Measurements from ENCODE around the gene ZNF710.

The ZNF710 gene

GRCh38 chr15:90085565-90085964 is 84.4 kb downstream of the ZNF710 start:
- Histone ChIP-seq H3K4me1 (ENCODE audit: control insufficient read depth, insufficient read depth, low read length) (peaks cover 9% of the 10 kb centered on the region), H3K27me3 (replicated peaks; ENCODE audit: control insufficient read depth, insufficient read depth, low read length) (no peaks in the 10 kb centered on the region), H3K9ac (ENCODE audit: low read length) (no peak overlapping the region), H3K9me3 (ENCODE audit: control insufficient read depth, low read length) (no peaks in the 10 kb centered on the region), H3K4me3 (ENCODE audit: low read length) (no peak overlapping the region), H3K36me3 (ENCODE audit: control insufficient read depth, insufficient read depth, low read length, severe bottlenecking) (peaks cover 62% of the 10 kb centered on the region)
- DNase-seq (ENCODE audit: low read depth): no peak

- H3K9me3 ChIP-seq (ENCODE audit: control insufficient read depth, low read length): no peaks in the 10 kb centered on the region
- peaks cover 65% of the 10 kb centered on the region for H3K36me3 ChIP-seq (ENCODE audit: control insufficient read depth, insufficient read depth, low read length, severe bottlenecking)
- DNase-seq (ENCODE audit: low read depth): peak; percentile 49
These were observed 85.7 kb downstream of the ZNF710 start for GRCh38 chr15:90086868-90087268.

GRCh38 chr15:90087454-90088154 is 86.5 kb downstream of the ZNF710 start:
- Histone ChIP-seq H3K9me3 (ENCODE audit: control insufficient read depth, low read length) (no peaks in the 10 kb centered on the region), H3K27me3 (replicated peaks; ENCODE audit: control insufficient read depth, insufficient read depth, low read length) (no peaks in the 10 kb centered on the region), H3K36me3 (ENCODE audit: control insufficient read depth, insufficient read depth, low read length, severe bottlenecking) (peaks cover 65% of the 10 kb centered on the region), H3K4me3 (ENCODE audit: low read length) (no peak overlapping the region), H3K4me1 (ENCODE audit: control insufficient read depth, insufficient read depth, low read length) (peaks cover 8% of the 10 kb centered on the region), H3K9ac (ENCODE audit: low read length) (no peak overlapping the region)
- no peak for DNase-seq (ENCODE audit: low read depth)

More at GRCh38 chr15:90086868-90087268, 85.7 kb downstream of the ZNF710 start:
- Histone ChIP-seq H3K9ac (ENCODE audit: low read length) (no peak overlapping the region), H3K27me3 (replicated peaks; ENCODE audit: control insufficient read depth, insufficient read depth, low read length) (no peaks in the 10 kb centered on the region), H3K4me1 (ENCODE audit: control insufficient read depth, insufficient read depth, low read length) (peaks cover 8% of the 10 kb centered on the region), H3K4me3 (ENCODE audit: low read length) (no peak overlapping the region)

GRCh38 chr15:90090226-90090848 is 89.2 kb downstream of the ZNF710 start:
- Histone ChIP-seq H3K4me3 (ENCODE audit: low read length) (no peak overlapping the region), H3K36me3 (ENCODE audit: control insufficient read depth, insufficient read depth, low read length, severe bottlenecking) (peaks cover 41% of the 10 kb centered on the region), H3K9me3 (ENCODE audit: control insufficient read depth, low read length) (no peaks in the 10 kb centered on the region), H3K27me3 (replicated peaks; ENCODE audit: control insufficient read depth, insufficient read depth, low read length) (no peaks in the 10 kb centered on the region), H3K9ac (ENCODE audit: low read length) (no peak overlapping the region), H3K4me1 (ENCODE audit: control insufficient read depth, insufficient read depth, low read length) (peaks cover 13% of the 10 kb centered on the region)
- DNase-seq (ENCODE audit: low read depth): no peak

- Histone ChIP-seq H3K4me1 (ENCODE audit: control insufficient read depth, insufficient read depth, low read length) (peaks cover 5% of the 10 kb centered on the region), H3K9me3 (ENCODE audit: control insufficient read depth, low read length) (no peaks in the 10 kb centered on the region), H3K27me3 (replicated peaks; ENCODE audit: control insufficient read depth, insufficient read depth, low read length) (no peaks in the 10 kb centered on the region), H3K9ac (ENCODE audit: low read length) (no peak overlapping the region), H3K36me3 (ENCODE audit: control insufficient read depth, insufficient read depth, low read length, severe bottlenecking) (peaks cover 41% of the 10 kb centered on the region), H3K4me3 (ENCODE audit: low read length) (no peak overlapping the region)
- no peak for DNase-seq (ENCODE audit: low read depth)
These were observed 90.2 kb downstream of the ZNF710 start for GRCh38 chr15:90091156-90091931.

GRCh38 chr15:90095521-90095959 is 94.4 kb downstream of the ZNF710 start:
- DNase-seq (ENCODE audit: low read depth): no peak
- peaks cover 37% of the 10 kb centered on the region for H3K4me1 ChIP-seq (ENCODE audit: control insufficient read depth, insufficient read depth, low read length)
- no peak overlapping the region for H3K4me3 ChIP-seq (ENCODE audit: low read length)
- H3K9ac ChIP-seq (ENCODE audit: low read length): no peak overlapping the region
- H3K9me3 ChIP-seq (ENCODE audit: control insufficient read depth, low read length): no peaks in the 10 kb centered on the region
- no peaks in the 10 kb centered on the region for H3K27me3 ChIP-seq (replicated peaks; ENCODE audit: control insufficient read depth, insufficient read depth, low read length)
- H3K36me3 ChIP-seq (ENCODE audit: control insufficient read depth, insufficient read depth, low read length, severe bottlenecking): peaks cover 8% of the 10 kb centered on the region

- H3K9me3 ChIP-seq (ENCODE audit: control insufficient read depth, low read length): no peaks in the 10 kb centered on the region
- peaks cover 47% of the 10 kb centered on the region for H3K4me1 ChIP-seq (ENCODE audit: control insufficient read depth, insufficient read depth, low read length)
- H3K9ac ChIP-seq (ENCODE audit: low read length): peak overlapping the region; percentile 62
- no peak for DNase-seq (ENCODE audit: low read depth)
- no peaks in the 10 kb centered on the region for H3K36me3 ChIP-seq (ENCODE audit: control insufficient read depth, insufficient read depth, low read length, severe bottlenecking)
- peak overlapping the region; percentile 43 for H3K4me3 ChIP-seq (ENCODE audit: low read length)
- H3K27me3 ChIP-seq (replicated peaks; ENCODE audit: control insufficient read depth, insufficient read depth, low read length): no peaks in the 10 kb centered on the region
These were observed 96.4 kb downstream of the ZNF710 start for GRCh38 chr15:90097475-90097874.

- peak overlapping the region; percentile 36 for H3K9ac ChIP-seq (ENCODE audit: low read length)
- no peaks in the 10 kb centered on the region for H3K9me3 ChIP-seq (ENCODE audit: control insufficient read depth, low read length)
- H3K4me1 ChIP-seq (ENCODE audit: control insufficient read depth, insufficient read depth, low read length): peaks cover 43% of the 10 kb centered on the region
- H3K36me3 ChIP-seq (ENCODE audit: control insufficient read depth, insufficient read depth, low read length, severe bottlenecking): no peaks in the 10 kb centered on the region
- H3K4me3 ChIP-seq (ENCODE audit: low read length): peak overlapping the region; percentile 82
- DNase-seq (ENCODE audit: low read depth): no peak
- no peaks in the 10 kb centered on the region for H3K27me3 ChIP-seq (replicated peaks; ENCODE audit: control insufficient read depth, insufficient read depth, low read length)
These were observed 98.1 kb downstream of the ZNF710 start for GRCh38 chr15:90099072-90099867.

GRCh38 chr15:90099868-90100831 is 99.0 kb downstream of the ZNF710 start:
- Histone ChIP-seq H3K4me1 (ENCODE audit: control insufficient read depth, insufficient read depth, low read length) (peaks cover 50% of the 10 kb centered on the region), H3K36me3 (ENCODE audit: control insufficient read depth, insufficient read depth, low read length, severe bottlenecking) (no peaks in the 10 kb centered on the region), H3K9ac (ENCODE audit: low read length) (peak overlapping the region; percentile 91), H3K9me3 (ENCODE audit: control insufficient read depth, low read length) (no peaks in the 10 kb centered on the region), H3K27me3 (replicated peaks; ENCODE audit: control insufficient read depth, insufficient read depth, low read length) (peaks cover 2% of the 10 kb centered on the region), H3K4me3 (ENCODE audit: low read length) (peak overlapping the region; percentile 82)
- peak; percentile 66 for DNase-seq (ENCODE audit: low read depth)

Data from adipocyte (in vitro differentiated cells).